HepG2 (cell line): ENCODE measurements around the gene IL17RA. TPM values are rescaled to one million over a fixed set of nuclear protein-coding genes. Genes with fewer than 3 reads are reported as not detected.
A peak's percentile ranks its signal among the peaks of the same experiment; 100 is the strongest.

Experiments
- ATM ChIP-seq: fragments of 450-650 bp; IDR thresholded peaks from 2 replicates; pipeline ENCODE4 v1.7.1; 2017; ENCODE audit warnings: mild to moderate bottlenecking, borderline replicate concordance
- BRD4 ChIP-seq: sonication (generic); formaldehyde crosslinking; IDR thresholded peaks from 2 replicates; pipeline ENCODE4 v1.4.0; 2020; ENCODE audit warnings: missing genetic modification reagents
- CAMTA2 ChIP-seq: sonication (generic); formaldehyde crosslinking; IDR thresholded peaks from 2 replicates; pipeline ENCODE4 v1.4.0; 2020; ENCODE audit warnings: mild to moderate bottlenecking, missing genetic modification reagents, borderline replicate concordance
- CENPT ChIP-seq: sonication (generic); formaldehyde crosslinking; IDR thresholded peaks from 2 replicates; pipeline ENCODE4 v1.8.0; 2022; ENCODE audit warnings: low read depth, mild to moderate bottlenecking, moderate library complexity, missing genetic modification reagents
- CHD2 ChIP-seq: IDR thresholded peaks from 2 replicates; pipeline ENCODE4 v1.6.1; 2011; ENCODE audit warnings: low read depth, low read length, improper control_type of control experiment
- MYC ChIP-seq: sonication (generic); formaldehyde crosslinking; IDR thresholded peaks from 2 replicates; pipeline ENCODE4 v1.9.0; 2021; ENCODE audit warnings: missing genetic modification reagents, borderline replicate concordance
- NR2F1 ChIP-seq, 2 experiments: fragments of 450-650 bp in 1 of 2; formaldehyde crosslinking in 1 of 2; IDR thresholded peaks; 2 replicates each; pipeline versions ENCODE4 v1.5.0 to v1.6.1; 2016 to 2020; ENCODE audit warnings: mild to moderate bottlenecking in 1 of 2, missing compliant biosample characterization in 1 of 2, missing genetic modification reagents in 1 of 2, moderate library complexity in 1 of 2
- RBFOX2 ChIP-seq: fragments of 200-400 bp; formaldehyde crosslinking; IDR thresholded peaks from 2 replicates; pipeline ENCODE4 v1.6.1; 2017; ENCODE audit warnings: low read depth, mild to moderate bottlenecking, low read length
- XRCC5 ChIP-seq: fragments of 200-400 bp; formaldehyde crosslinking; optimal IDR thresholded peaks from 2 replicates; pipeline ENCODE3; 2017; ENCODE audit warnings: mild to moderate bottlenecking, low read length
- ZNF230 ChIP-seq: sonication (generic); formaldehyde crosslinking; IDR thresholded peaks from 2 replicates; pipeline ENCODE4 v1.4.0; 2020; ENCODE audit warnings: mild to moderate bottlenecking, missing genetic modification reagents
- ZNF354B ChIP-seq: sonication (generic); formaldehyde crosslinking; IDR thresholded peaks from 2 replicates; pipeline ENCODE4 v1.8.0; 2022; ENCODE audit warnings: mild to moderate bottlenecking, missing genetic modification reagents
- ZNF724P ChIP-seq: sonication (generic); formaldehyde crosslinking; IDR thresholded peaks from 2 replicates; pipeline ENCODE4 v1.8.0; 2022; ENCODE audit warnings: missing genetic modification reagents, borderline replicate concordance
- ZNF746 ChIP-seq: sonication (generic); formaldehyde crosslinking; IDR thresholded peaks from 2 replicates; pipeline ENCODE4 v1.8.0; 2022; ENCODE audit warnings: mild to moderate bottlenecking, missing genetic modification reagents
- polyA plus RNA-seq, 8 experiments: library from polyadenylated mRNA; depleted of rRNA in 3 of 8; stranded (reverse) in 7 of 8; unstranded in 1 of 8; fragments of >200 nt; fragmentation: Illumina TruSeq in 4 of 8; extraction: Trizol in 4 of 8; gene quantifications; 2 replicates each; pipeline versions ENCODE4 v1.2.1 to v1.2.3, GENCODE V29; 2011 to 2016; ENCODE audit warnings: low read depth in 4 of 8, missing spikeins in 1 of 8, mixed read lengths in 1 of 8; ENCODE audit not compliant: insufficient read depth in 1 of 8
- total RNA-seq, 5 experiments: library from RNA; depleted of rRNA; stranded (reverse); fragments of >200 nt; fragmentation: Illumina TruSeq; extraction: Trizol; gene quantifications; 2 replicates each; pipeline ENCODE4 v1.2.3, GENCODE V29; 2016; ENCODE audit warnings: low read depth in 1 of 5
- TF ChIP-seq, protein P1 (sequence below): sonication (generic); formaldehyde crosslinking; IDR thresholded peaks from 2 replicates; pipeline ENCODE4 v1.4.0; 2020; ENCODE audit warnings: missing genetic modification reagents
- TF ChIP-seq, protein P2 (sequence below): IDR thresholded peaks from 2 replicates; pipeline ENCODE4 v1.6.1; 2016; ENCODE audit warnings: low read depth, borderline replicate concordance
- TF ChIP-seq, protein P3 (sequence below): sonication (generic); formaldehyde crosslinking; IDR thresholded peaks from 2 replicates; pipeline ENCODE4 v1.4.0; 2020; ENCODE audit warnings: missing genetic modification reagents
- TF ChIP-seq, protein P4 (sequence below): sonication (generic); formaldehyde crosslinking; IDR thresholded peaks from 2 replicates; pipeline ENCODE4 v1.4.0; 2020; ENCODE audit warnings: mild to moderate bottlenecking, missing genetic modification reagents
- TF ChIP-seq, protein P5 (sequence below): sonication (generic); formaldehyde crosslinking; IDR thresholded peaks from 2 replicates; pipeline ENCODE4 v1.4.0; 2020; ENCODE audit warnings: missing genetic modification reagents, borderline replicate concordance
- TF ChIP-seq, protein P6 (sequence below): sonication (generic); formaldehyde crosslinking; IDR thresholded peaks from 2 replicates; pipeline ENCODE4 v1.9.0; 2022; ENCODE audit warnings: missing genetic modification reagents, mild to moderate bottlenecking, borderline replicate concordance

The IL17RA gene
- total and polyA plus RNA-seq, 2 of the 13 experiments (the other 11 are each of a cell fraction or from before 2014, with no cell fraction given): 2.5 to 8.2 TPM

DNA sequence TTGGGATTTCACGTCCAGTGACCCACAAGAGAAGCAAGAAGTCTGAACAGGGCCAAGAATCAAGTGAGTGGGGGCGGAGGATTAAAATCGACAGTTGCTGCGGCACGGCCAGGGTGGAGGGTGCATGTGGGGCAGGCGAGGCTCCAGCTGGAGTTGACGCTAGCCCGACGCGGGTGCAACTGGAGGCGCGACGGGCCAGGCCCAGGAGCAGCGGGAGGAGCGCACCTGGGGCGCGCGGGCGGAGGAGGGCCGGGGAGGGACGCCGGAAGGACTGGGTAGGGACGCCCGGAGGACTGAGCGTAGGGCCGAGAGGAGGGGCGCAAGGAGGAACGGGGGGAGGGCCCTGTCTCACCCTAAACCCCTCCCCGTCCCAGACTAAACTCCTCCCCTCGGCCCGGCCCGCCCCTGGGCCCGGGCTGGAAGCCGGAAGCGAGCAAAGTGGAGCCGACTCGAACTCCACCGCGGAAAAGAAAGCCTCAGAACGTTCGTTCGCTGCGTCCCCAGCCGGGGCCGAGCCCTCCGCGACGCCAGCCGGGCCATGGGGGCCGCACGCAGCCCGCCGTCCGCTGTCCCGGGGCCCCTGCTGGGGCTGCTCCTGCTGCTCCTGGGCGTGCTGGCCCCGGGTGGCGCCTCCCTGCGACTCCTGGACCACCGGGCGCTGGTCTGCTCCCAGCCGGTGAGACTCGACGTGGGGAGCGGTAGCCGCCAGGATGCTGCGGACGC, at the start of gene IL17RA (continued):
- TF ChIP-seq, protein P1, sequence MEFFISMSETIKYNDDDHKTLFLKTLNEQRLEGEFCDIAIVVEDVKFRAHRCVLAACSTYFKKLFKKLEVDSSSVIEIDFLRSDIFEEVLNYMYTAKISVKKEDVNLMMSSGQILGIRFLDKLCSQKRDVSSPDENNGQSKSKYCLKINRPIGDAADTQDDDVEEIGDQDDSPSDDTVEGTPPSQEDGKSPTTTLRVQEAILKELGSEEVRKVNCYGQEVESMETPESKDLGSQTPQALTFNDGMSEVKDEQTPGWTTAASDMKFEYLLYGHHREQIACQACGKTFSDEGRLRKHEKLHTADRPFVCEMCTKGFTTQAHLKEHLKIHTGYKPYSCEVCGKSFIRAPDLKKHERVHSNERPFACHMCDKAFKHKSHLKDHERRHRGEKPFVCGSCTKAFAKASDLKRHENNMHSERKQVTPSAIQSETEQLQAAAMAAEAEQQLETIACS (CRISPR knock-in tag): no peak
- TF ChIP-seq ZNF354B: no peak
- TF ChIP-seq CHD2: no peak
- no peak for TF ChIP-seq CAMTA2
- TF ChIP-seq RBFOX2: peak; percentile 82
- TF ChIP-seq, protein P2, sequence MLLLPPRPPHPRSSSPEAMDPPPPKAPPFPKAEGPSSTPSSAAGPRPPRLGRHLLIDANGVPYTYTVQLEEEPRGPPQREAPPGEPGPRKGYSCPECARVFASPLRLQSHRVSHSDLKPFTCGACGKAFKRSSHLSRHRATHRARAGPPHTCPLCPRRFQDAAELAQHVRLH (CRISPR knock-in tag): no peak
- TF ChIP-seq NR2F1 (CRISPR knock-in tag; IDR thresholded peaks at IDR 0.05): no peak
- TF ChIP-seq CENPT (CRISPR knock-in tag): no peak
- TF ChIP-seq ZNF746 (CRISPR knock-in tag): no peak; the same call in 1 of the 2 replicates
- no peak; the same call in 1 of the 2 replicates for TF ChIP-seq ZNF230 (CRISPR knock-in tag)
- TF ChIP-seq XRCC5: no peak
- TF ChIP-seq ZNF724P (CRISPR knock-in tag): no peak
- TF ChIP-seq BRD4: no peak
- TF ChIP-seq, protein P3, sequence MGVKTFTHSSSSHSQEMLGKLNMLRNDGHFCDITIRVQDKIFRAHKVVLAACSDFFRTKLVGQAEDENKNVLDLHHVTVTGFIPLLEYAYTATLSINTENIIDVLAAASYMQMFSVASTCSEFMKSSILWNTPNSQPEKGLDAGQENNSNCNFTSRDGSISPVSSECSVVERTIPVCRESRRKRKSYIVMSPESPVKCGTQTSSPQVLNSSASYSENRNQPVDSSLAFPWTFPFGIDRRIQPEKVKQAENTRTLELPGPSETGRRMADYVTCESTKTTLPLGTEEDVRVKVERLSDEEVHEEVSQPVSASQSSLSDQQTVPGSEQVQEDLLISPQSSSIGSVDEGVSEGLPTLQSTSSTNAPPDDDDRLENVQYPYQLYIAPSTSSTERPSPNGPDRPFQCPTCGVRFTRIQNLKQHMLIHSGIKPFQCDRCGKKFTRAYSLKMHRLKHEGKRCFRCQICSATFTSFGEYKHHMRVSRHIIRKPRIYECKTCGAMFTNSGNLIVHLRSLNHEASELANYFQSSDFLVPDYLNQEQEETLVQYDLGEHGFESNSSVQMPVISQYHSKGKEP (CRISPR knock-in tag): 0 out of 2 replicates have a peak, but pooled peaks have one; percentile 37
- TF ChIP-seq, protein P4, sequence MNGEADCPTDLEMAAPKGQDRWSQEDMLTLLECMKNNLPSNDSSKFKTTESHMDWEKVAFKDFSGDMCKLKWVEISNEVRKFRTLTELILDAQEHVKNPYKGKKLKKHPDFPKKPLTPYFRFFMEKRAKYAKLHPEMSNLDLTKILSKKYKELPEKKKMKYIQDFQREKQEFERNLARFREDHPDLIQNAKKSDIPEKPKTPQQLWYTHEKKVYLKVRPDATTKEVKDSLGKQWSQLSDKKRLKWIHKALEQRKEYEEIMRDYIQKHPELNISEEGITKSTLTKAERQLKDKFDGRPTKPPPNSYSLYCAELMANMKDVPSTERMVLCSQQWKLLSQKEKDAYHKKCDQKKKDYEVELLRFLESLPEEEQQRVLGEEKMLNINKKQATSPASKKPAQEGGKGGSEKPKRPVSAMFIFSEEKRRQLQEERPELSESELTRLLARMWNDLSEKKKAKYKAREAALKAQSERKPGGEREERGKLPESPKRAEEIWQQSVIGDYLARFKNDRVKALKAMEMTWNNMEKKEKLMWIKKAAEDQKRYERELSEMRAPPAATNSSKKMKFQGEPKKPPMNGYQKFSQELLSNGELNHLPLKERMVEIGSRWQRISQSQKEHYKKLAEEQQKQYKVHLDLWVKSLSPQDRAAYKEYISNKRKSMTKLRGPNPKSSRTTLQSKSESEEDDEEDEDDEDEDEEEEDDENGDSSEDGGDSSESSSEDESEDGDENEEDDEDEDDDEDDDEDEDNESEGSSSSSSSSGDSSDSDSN (CRISPR knock-in tag): peak; percentile 75
- TF ChIP-seq, protein P5, sequence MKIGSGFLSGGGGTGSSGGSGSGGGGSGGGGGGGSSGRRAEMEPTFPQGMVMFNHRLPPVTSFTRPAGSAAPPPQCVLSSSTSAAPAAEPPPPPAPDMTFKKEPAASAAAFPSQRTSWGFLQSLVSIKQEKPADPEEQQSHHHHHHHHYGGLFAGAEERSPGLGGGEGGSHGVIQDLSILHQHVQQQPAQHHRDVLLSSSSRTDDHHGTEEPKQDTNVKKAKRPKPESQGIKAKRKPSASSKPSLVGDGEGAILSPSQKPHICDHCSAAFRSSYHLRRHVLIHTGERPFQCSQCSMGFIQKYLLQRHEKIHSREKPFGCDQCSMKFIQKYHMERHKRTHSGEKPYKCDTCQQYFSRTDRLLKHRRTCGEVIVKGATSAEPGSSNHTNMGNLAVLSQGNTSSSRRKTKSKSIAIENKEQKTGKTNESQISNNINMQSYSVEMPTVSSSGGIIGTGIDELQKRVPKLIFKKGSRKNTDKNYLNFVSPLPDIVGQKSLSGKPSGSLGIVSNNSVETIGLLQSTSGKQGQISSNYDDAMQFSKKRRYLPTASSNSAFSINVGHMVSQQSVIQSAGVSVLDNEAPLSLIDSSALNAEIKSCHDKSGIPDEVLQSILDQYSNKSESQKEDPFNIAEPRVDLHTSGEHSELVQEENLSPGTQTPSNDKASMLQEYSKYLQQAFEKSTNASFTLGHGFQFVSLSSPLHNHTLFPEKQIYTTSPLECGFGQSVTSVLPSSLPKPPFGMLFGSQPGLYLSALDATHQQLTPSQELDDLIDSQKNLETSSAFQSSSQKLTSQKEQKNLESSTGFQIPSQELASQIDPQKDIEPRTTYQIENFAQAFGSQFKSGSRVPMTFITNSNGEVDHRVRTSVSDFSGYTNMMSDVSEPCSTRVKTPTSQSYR (CRISPR knock-in tag): no peak
- TF ChIP-seq, protein P6, sequence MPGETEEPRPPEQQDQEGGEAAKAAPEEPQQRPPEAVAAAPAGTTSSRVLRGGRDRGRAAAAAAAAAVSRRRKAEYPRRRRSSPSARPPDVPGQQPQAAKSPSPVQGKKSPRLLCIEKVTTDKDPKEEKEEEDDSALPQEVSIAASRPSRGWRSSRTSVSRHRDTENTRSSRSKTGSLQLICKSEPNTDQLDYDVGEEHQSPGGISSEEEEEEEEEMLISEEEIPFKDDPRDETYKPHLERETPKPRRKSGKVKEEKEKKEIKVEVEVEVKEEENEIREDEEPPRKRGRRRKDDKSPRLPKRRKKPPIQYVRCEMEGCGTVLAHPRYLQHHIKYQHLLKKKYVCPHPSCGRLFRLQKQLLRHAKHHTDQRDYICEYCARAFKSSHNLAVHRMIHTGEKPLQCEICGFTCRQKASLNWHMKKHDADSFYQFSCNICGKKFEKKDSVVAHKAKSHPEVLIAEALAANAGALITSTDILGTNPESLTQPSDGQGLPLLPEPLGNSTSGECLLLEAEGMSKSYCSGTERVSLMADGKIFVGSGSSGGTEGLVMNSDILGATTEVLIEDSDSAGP (CRISPR knock-in tag): no peak; the same call in 1 of the 2 replicates
- no peak for TF ChIP-seq ATM
- TF ChIP-seq MYC (CRISPR knock-in tag): peak; percentile 32; the same call in 1 of the 2 replicates
